ENCODE measurements around the gene TK2. TPM values are rescaled to one million over a fixed set of nuclear protein-coding genes. Genes with fewer than 3 reads are reported as not detected.

Gene TK2
- total and polyA plus RNA-seq, 8 donors, result 31.4 to 41.2 (median 34.8) TPM

DNA sequence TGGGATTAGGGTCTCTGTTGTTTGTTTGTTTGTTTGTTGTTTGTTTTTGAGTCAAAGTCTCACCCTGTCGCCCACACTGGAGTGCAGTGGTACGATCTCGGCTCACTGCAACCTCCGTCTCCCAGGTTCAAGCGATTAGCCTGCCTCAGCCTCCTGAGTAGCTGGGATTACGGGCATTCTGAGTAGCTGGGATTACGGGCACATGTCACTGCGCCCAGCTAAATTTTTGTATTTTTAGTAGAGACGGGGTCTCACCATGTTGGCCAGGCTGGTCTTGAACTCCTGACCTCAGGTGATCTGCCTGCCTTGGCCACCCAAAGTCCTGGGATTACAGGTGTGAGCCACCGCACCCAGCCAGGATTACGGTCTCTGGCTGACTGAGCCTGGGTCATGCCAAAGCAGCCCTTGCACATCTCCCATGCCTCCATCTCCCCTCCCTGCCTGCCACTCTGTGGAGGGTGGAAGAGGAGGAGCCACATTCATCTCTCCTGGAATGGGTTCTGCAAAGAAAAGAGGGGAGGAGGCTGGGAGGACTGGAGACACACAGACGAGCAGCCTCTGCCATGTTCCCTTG lies 63.6 kb downstream of the TK2 start:
- Histone ChIP-seq H3K9me3 (no peaks in the 10 kb centered on the region), H3K36me3 (no peaks in the 10 kb centered on the region), H3K4me1 (peaks cover 9 to 31% of the 10 kb centered on the region in 2 donors), H3K4me3 (no peak overlapping the region), H3K27ac (peak overlapping the region; percentile 42 to 76), H3K27me3 (no peaks in the 10 kb centered on the region)
- ATAC-seq (no peak), DNase-seq (no peak)
- intact Hi-C loops (cut with DNase I), result loop anchor here in 1 of 2 donors (10.0 kb wide), 1 partner anchor 119 kb away; the partner anchor contains the start of gene CMTM3
- TF ChIP-seq, protein P1, sequence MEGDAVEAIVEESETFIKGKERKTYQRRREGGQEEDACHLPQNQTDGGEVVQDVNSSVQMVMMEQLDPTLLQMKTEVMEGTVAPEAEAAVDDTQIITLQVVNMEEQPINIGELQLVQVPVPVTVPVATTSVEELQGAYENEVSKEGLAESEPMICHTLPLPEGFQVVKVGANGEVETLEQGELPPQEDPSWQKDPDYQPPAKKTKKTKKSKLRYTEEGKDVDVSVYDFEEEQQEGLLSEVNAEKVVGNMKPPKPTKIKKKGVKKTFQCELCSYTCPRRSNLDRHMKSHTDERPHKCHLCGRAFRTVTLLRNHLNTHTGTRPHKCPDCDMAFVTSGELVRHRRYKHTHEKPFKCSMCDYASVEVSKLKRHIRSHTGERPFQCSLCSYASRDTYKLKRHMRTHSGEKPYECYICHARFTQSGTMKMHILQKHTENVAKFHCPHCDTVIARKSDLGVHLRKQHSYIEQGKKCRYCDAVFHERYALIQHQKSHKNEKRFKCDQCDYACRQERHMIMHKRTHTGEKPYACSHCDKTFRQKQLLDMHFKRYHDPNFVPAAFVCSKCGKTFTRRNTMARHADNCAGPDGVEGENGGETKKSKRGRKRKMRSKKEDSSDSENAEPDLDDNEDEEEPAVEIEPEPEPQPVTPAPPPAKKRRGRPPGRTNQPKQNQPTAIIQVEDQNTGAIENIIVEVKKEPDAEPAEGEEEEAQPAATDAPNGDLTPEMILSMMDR (IDR thresholded peaks at IDR 0.05), result no peak

DNA sequence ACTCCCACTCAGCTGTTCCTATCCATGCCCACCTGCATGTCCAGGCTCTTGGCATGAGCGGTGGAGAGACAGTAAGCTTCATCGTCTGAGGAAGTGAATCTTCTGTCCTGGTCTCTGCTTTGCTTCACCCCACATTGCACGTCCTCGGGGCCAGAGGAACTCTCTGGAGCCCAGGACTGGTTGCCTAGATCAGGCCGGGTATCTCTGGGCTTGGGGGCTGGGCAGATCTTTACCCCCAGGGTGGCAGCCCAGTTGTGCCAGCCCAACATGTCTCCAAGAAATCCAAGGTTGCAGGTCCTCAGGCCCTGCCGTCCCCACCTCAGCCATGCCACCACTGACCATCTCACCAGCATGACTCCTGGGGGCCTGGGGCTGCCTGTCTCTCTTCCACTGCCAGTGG lies 64.5 kb downstream of the TK2 start:
- Histone ChIP-seq H3K27me3 (no peaks in the 10 kb centered on the region), H3K9me3 (no peaks in the 10 kb centered on the region), H3K36me3 (no peaks in the 10 kb centered on the region), H3K4me1 (peaks cover 9 to 31% of the 10 kb centered on the region in 2 donors), H3K27ac (no peak overlapping the region), H3K4me3 (no peak overlapping the region)
- TF ChIP-seq, protein P1 (IDR thresholded peaks at IDR 0.05), result no peak
- DNase-seq, result no peak
- intact Hi-C loops (cut with DNase I), result loop anchor here in 1 of 2 donors (10.0 kb wide), 1 partner anchor 119 kb away; the partner anchor contains the start of gene CMTM3
- no peak for ATAC-seq

DNA sequence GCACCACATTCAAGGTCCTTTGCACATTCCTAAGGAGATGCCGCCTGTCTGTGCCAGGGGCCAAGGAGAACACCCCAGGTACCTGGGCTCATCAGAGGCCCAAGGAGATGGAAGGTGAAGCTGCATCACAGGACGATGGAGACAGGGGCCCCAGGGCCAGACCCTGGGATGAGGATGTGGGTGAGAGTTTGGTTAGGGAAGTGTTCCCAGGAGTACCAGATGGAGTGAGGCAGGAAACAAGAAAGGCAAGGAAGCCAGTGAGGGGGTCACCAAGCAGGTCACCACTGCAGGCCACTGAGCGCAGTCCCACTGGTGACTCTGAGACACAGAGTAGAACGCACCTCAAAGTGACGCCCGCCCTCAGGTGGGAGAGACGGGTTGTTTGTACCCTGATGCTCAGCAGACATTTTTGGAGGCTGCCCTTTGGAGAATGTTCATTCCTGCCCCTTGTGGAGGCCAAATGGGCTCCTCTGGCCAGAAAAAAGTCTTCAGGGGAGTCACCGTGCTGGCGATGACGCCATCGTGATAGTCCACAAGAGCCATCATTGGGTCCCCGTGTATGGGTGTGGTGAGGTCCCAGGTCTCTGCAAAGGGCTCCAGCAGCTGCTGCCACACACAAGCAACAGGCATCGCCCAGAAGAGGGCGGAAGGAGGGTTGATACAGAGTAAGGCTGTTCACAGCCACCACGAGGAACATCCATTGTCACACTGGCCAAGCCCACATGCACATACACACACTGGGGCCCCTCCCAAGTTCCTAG lies 65.3 kb downstream of the TK2 start:
- no peak overlapping the region for H3K4me3 ChIP-seq
- no peak overlapping the region for H3K27ac ChIP-seq
- DNase-seq (no peak), ATAC-seq (no peak)
- H3K4me1 ChIP-seq, result peaks cover 9 to 31% of the 10 kb centered on the region in 2 donors
- intact Hi-C loops (cut with DNase I), result loop anchor here in 1 of 2 donors (5.0 to 10.0 kb wide), 2 partner anchors 77 to 120 kb away; partner anchors contain the start of gene CMTM3
- no peaks in the 10 kb centered on the region for H3K36me3 ChIP-seq
- TF ChIP-seq, protein P1 (IDR thresholded peaks at IDR 0.05), result no peak
- no peaks in the 10 kb centered on the region for H3K9me3 ChIP-seq
- H3K27me3 ChIP-seq, result no peaks in the 10 kb centered on the region

DNA sequence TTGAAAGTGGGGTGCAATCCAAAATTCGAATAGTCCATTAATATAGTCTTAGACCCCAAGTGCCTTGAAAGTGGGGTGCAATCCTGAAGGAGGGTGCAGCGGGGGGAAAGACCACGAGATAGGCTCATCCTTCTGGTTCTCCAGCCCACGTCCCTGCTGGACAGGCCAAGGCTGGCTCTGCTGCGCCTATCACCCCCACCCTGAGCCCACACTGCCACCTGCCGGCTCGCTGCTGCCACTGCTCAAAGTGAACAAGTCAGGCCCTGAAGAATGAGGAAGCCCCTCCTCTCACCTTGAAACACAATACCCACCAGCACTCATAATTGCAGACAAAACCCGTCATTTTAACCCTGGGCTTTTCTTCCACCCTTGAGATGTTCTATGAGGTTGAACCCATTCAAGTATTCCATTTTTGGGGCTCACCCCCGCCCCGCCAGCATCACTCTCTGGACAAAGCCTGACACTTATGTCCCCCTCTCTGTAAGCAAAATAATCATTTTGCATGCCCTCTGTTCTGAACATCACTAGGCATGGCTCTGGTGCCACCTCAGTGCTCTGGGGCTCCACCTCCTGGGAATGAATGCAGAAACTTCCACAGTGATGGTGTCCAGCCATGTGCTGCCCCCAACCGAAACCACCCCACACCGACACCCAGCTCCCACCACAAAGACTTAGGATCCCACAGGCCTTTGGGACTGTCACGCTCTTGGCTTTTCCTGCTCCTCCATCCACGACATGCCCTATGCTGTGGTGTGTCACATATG lies 66.1 kb downstream of the TK2 start:
- Histone ChIP-seq H3K36me3 (no peaks in the 10 kb centered on the region), H3K4me3 (no peak overlapping the region), H3K27ac (no peak overlapping the region), H3K4me1 (peaks cover 11 to 33% of the 10 kb centered on the region in 2 donors), H3K9me3 (no peaks in the 10 kb centered on the region), H3K27me3 (no peaks in the 10 kb centered on the region)
- intact Hi-C loops (cut with DNase I), result loop anchor here in 1 of 2 donors (5.0 to 10.0 kb wide), 2 partner anchors 77 to 121 kb away; partner anchors contain the start of gene CMTM3
- DNase-seq (peak; percentile 67 to 97 (median 86)), ATAC-seq (peak; percentile 86)
- TF ChIP-seq, protein P1 (IDR thresholded peaks at IDR 0.05), result peak; percentile 84 to 93

Data from left lung (tissue), 10 donors.